ENCODE measurements around the gene AFF1.

GRCh38 chr4:87079967-87080366 lies 145.2 kb downstream of the AFF1 start:
- TF ChIP-seq CTCF (conservative IDR thresholded peaks at IDR 0.05; ENCODE audit: low read length) (no peak), EZH2phosphoT487 (IDR thresholded peaks at IDR 0.05; ENCODE audit: borderline replicate concordance, low read depth, low read length) (no peak)
